PC-9 (cell line): ENCODE results near the gene DUS2. TPM values are rescaled to one million over a fixed set of nuclear protein-coding genes. Genes with fewer than 3 reads are reported as not detected.
"Not testable (repeated sequence)": the region's sequence is repeated elsewhere in the genome, so short reads cannot be mapped to it uniquely, and the experiment has no call there.

Experiments
- BruUV-seq: library from RNA; stranded (reverse); fragments of 400-500 nt; replicated peaks from 2 replicates; lab custom pipeline; 2021; lab: Mats Ljungman, UMichigan
- CTCF ChIA-PET: fragments of 300-600 bp; sonication (Branson Sonifier 250); formaldehyde crosslinking; loops from one replicate; lab custom pipeline; 2022; ENCODE audit warnings: antibody characterized with exemption; lab: Charles Lee
- POLR2A ChIA-PET: fragments of 300-600 bp; sonication (Branson Sonifier 250); formaldehyde crosslinking; loops from one replicate; lab custom pipeline; 2022; ENCODE audit warnings: antibody characterized with exemption; ENCODE audit not compliant: unreplicated experiment; lab: Charles Lee
- DNase-seq, 2 experiments: peaks; one replicate each; pipeline versions ENCODE4 v3.0.0 to v3.0.0-alpha.2; 2015 to 2022; ENCODE audit warnings: mixed read lengths in 1 of 2
- H2AFZ ChIP-seq: fragments of 200-600 bp; sonication (generic); 2 replicates; pipeline ENCODE4 v1.8.1; 2017; ENCODE audit warnings: antibody characterized with exemption
- H3F3A ChIP-seq: fragments of 200-600 bp; sonication (generic); 2 replicates; pipeline ENCODE4 v1.8.1; 2017; ENCODE audit warnings: antibody characterized with exemption, mild to moderate bottlenecking, low read depth; ENCODE audit not compliant: insufficient read depth
- H3K27ac ChIP-seq: fragments of 200-600 bp; sonication (generic); 2 replicates; pipeline ENCODE4 v1.6.1; 2016; ENCODE audit warnings: mixed run types
- H3K27me3 ChIP-seq: fragments of 200-600 bp; sonication (generic); 2 replicates; pipeline ENCODE4 v1.6.1; 2016; ENCODE audit warnings: low read depth, mixed run types; ENCODE audit not compliant: insufficient read depth
- H3K36me3 ChIP-seq: fragments of 200-600 bp; sonication (generic); 2 replicates; pipeline ENCODE4 v1.6.1; 2016; ENCODE audit warnings: low read depth, mixed run types
- H3K4me1 ChIP-seq: fragments of 200-600 bp; sonication (generic); replicated peaks from 2 replicates; pipeline ENCODE4 v1.6.1; 2016; ENCODE audit warnings: mixed run types; ENCODE audit not compliant: insufficient read depth
- H3K4me2 ChIP-seq: fragments of 200-600 bp; sonication (generic); 2 replicates; pipeline ENCODE4 v1.6.1; 2017; ENCODE audit warnings: mixed run types
- H3K4me3 ChIP-seq: fragments of 200-600 bp; sonication (generic); 2 replicates; pipeline ENCODE4 v1.6.1; 2016; ENCODE audit warnings: mixed run types
- H3K79me2 ChIP-seq: fragments of 200-600 bp; sonication (generic); 2 replicates; pipeline ENCODE4 v1.6.1; 2017; ENCODE audit warnings: low read depth, mixed run types
- H3K9me2 ChIP-seq: fragments of 200-600 bp; sonication (generic); 2 replicates; pipeline ENCODE4 v1.8.1; 2017; ENCODE audit warnings: mild to moderate bottlenecking; ENCODE audit not compliant: insufficient read depth
- H3K9me3 ChIP-seq: fragments of 200-600 bp; sonication (generic); 2 replicates; pipeline ENCODE4 v1.8.1; 2016; ENCODE audit warnings: low read depth; ENCODE audit not compliant: insufficient read depth
- H4K20me1 ChIP-seq: fragments of 200-600 bp; sonication (generic); 2 replicates; pipeline ENCODE4 v1.8.1; 2017; ENCODE audit not compliant: insufficient read depth
- CTCF ChIP-seq: fragments of 200-600 bp; sonication (generic); conservative IDR thresholded peaks from 2 replicates; pipeline ENCODE4 v1.6.1; 2017; ENCODE audit warnings: mixed run types, antibody characterized with exemption, mild to moderate bottlenecking, moderate library complexity
- EZH2 ChIP-seq: fragments of 200-600 bp; sonication (generic); IDR thresholded peaks from 2 replicates; pipeline ENCODE4 v1.8.0; 2017; ENCODE audit warnings: antibody characterized with exemption, low read depth
- intact Hi-C: fragments of 100-400 bp; cut with micrococcal nuclease; formaldehyde crosslinking; loops from one replicate; pipeline ENCODE4 v1.10.0; 2022; ENCODE audit not compliant: unreplicated experiment
- total RNA-seq: library from RNA; stranded (reverse); gene quantifications from 2 replicates; pipeline ENCODE4 v1.2.3, GENCODE V29; 2021

The DUS2 gene
- total RNA-seq, 1 experiment from 2014 or later: 29.7 TPM

GRCh38 chr16:68115851-68116250, 92.8 kb downstream of the DUS2 start:
- no peak overlapping the region for H2AFZ ChIP-seq
- H3K9me2 ChIP-seq: no peaks in the 10 kb centered on the region
- BruUV-seq: no TSS peak
- H3K27me3 ChIP-seq: no peaks in the 10 kb centered on the region
- H3K4me1 ChIP-seq: no peaks in the 10 kb centered on the region
- no peak for DNase-seq
- H3K4me3 ChIP-seq: no peak overlapping the region
- ChIA-PET POLR2A (no interaction called here), CTCF (no interaction called here)
- 0 out of 2 replicates have a peak, but pooled peaks cover 4% of the 10 kb centered on the region for H3F3A ChIP-seq
- intact Hi-C loops: no loop called here
- H3K79me2 ChIP-seq: peaks cover 60% of the 10 kb centered on the region
- no peak overlapping the region for H3K4me2 ChIP-seq
- no peak for TF ChIP-seq EZH2
- TF ChIP-seq CTCF: no peak
- H4K20me1 ChIP-seq: no peaks in the 10 kb centered on the region
- no peaks in the 10 kb centered on the region for H3K36me3 ChIP-seq
- H3K9me3 ChIP-seq: no peaks in the 10 kb centered on the region
- no peak overlapping the region for H3K27ac ChIP-seq

- no peaks in the 10 kb centered on the region for H3K4me1 ChIP-seq
- H4K20me1 ChIP-seq: no peaks in the 10 kb centered on the region
- no peaks in the 10 kb centered on the region for H3K9me2 ChIP-seq
- no peak overlapping the region for H2AFZ ChIP-seq
- H3K27ac ChIP-seq: no peak overlapping the region
- no peaks in the 10 kb centered on the region for H3K36me3 ChIP-seq
- TF ChIP-seq CTCF (peak; percentile 56; the same call in 1 of the 2 replicates), EZH2 (no peak)
- 0 out of 2 replicates have a peak, but pooled peaks cover 4% of the 10 kb centered on the region for H3F3A ChIP-seq
- no peak overlapping the region for H3K4me3 ChIP-seq
- no peak for DNase-seq
- no peak overlapping the region for H3K4me2 ChIP-seq
- BruUV-seq: no TSS peak
- ChIA-PET POLR2A (no interaction called here), CTCF (no interaction called here)
- peaks cover 58% of the 10 kb centered on the region for H3K79me2 ChIP-seq
- no peaks in the 10 kb centered on the region for H3K9me3 ChIP-seq
- intact Hi-C loops: no loop called here
- no peaks in the 10 kb centered on the region for H3K27me3 ChIP-seq
These were observed 93.3 kb downstream of the DUS2 start for GRCh38 chr16:68116256-68116867.

GRCh38 chr16:68117884-68118283, 94.8 kb downstream of the DUS2 start:
- H3K36me3 ChIP-seq: no peaks in the 10 kb centered on the region
- H3K4me1 ChIP-seq: no peaks in the 10 kb centered on the region
- H3K4me2 ChIP-seq: no peak overlapping the region
- H3K9me3 ChIP-seq: no peaks in the 10 kb centered on the region
- CTCF ChIA-PET: no interaction called here
- H4K20me1 ChIP-seq: no peaks in the 10 kb centered on the region
- no peaks in the 10 kb centered on the region for H3K27me3 ChIP-seq
- no TSS peak for BruUV-seq
- no peak overlapping the region for H3K27ac ChIP-seq
- POLR2A ChIA-PET: no interaction called here
- DNase-seq: no peak
- no peaks in the 10 kb centered on the region for H3K9me2 ChIP-seq
- intact Hi-C loops: no loop called here
- H3K79me2 ChIP-seq: peaks cover 51% of the 10 kb centered on the region
- TF ChIP-seq EZH2 (no peak), CTCF (no peak)
- H3K4me3 ChIP-seq: no peak overlapping the region
- 0 out of 2 replicates have a peak, but pooled peaks cover 4% of the 10 kb centered on the region for H3F3A ChIP-seq
- H2AFZ ChIP-seq: no peak overlapping the region

- H3K9me3 ChIP-seq, H3K4me2 ChIP-seq, H4K20me1 ChIP-seq, DNase-seq, H3K27me3 ChIP-seq, CTCF ChIA-PET, H2AFZ ChIP-seq, POLR2A ChIA-PET, H3K4me1 ChIP-seq, H3K4me3 ChIP-seq, H3K36me3 ChIP-seq, H3K27ac ChIP-seq, H3F3A ChIP-seq, H3K9me2 ChIP-seq, BruUV-seq, intact Hi-C loops: not testable (repeated sequence)
- peaks cover 43% of the 10 kb centered on the region for H3K79me2 ChIP-seq
These were observed 95.9 kb downstream of the DUS2 start for GRCh38 chr16:68118954-68119353.

- H3K4me1 ChIP-seq, H3K9me3 ChIP-seq, H3K27me3 ChIP-seq, BruUV-seq, H3K9me2 ChIP-seq, H2AFZ ChIP-seq, H3K4me3 ChIP-seq, POLR2A ChIA-PET, H3K36me3 ChIP-seq, intact Hi-C loops, H3K4me2 ChIP-seq, H4K20me1 ChIP-seq, H3K27ac ChIP-seq, DNase-seq, H3F3A ChIP-seq: not testable (repeated sequence)
- CTCF ChIA-PET: interaction anchor here (0.7 kb wide), 1 partner anchor 1382 kb away, joined by 11 read pairs; no protein-coding TSS in a partner anchor
- peaks cover 35% of the 10 kb centered on the region; the same call in 1 of the 2 replicates for H3K79me2 ChIP-seq
These were observed 97.4 kb downstream of the DUS2 start for GRCh38 chr16:68120496-68120895.
